Hematopoietic multipotent progenitor cell treated with erythropoietin and hydrocortisone succinate and interleukin-3 and kit ligand, for 8 days (in vitro differentiated cells): ENCODE measurements around the gene TMEM131.
"Not testable (repeated sequence)": the region's sequence is repeated elsewhere in the genome, so short reads cannot be mapped to it uniquely, and the experiment has no call there.

Source experiments
- DNase-seq: peaks from one replicate; pipeline ENCODE4 v3.0.0-alpha.2; 2015

TMEM131 gene

GRCh38 chr2:97848306-97848705 is 147.4 kb downstream of the TMEM131 start:
- no peak for DNase-seq

- DNase-seq, result not testable (repeated sequence)
Measured at GRCh38 chr2:97846716-97847115, 149.0 kb downstream of the TMEM131 start.

GRCh38 chr2:97845818-97846217 is 149.9 kb downstream of the TMEM131 start:
- no peak for DNase-seq

- DNase-seq, result no peak
Measured at GRCh38 chr2:97845133-97845532, 150.6 kb downstream of the TMEM131 start.

GRCh38 chr2:97844311-97844859 is 151.4 kb downstream of the TMEM131 start:
- DNase-seq, result peak; percentile 28

GRCh38 chr2:97840198-97840597 is 155.6 kb downstream of the TMEM131 start:
- no peak for DNase-seq

- DNase-seq, result no peak
Measured at GRCh38 chr2:97834610-97835009, 161.1 kb downstream of the TMEM131 start.

GRCh38 chr2:97831121-97831520 is 164.6 kb downstream of the TMEM131 start:
- DNase-seq, result no peak

GRCh38 chr2:97829255-97829654 is 166.5 kb downstream of the TMEM131 start:
- not testable (repeated sequence) for DNase-seq

- not testable (repeated sequence) for DNase-seq
Measured at GRCh38 chr2:97827013-97827412, 168.7 kb downstream of the TMEM131 start.

GRCh38 chr2:97826266-97826847 is 169.4 kb downstream of the TMEM131 start:
- peak; percentile 45 for DNase-seq

GRCh38 chr2:97824011-97824410 is 171.7 kb downstream of the TMEM131 start:
- not testable (repeated sequence) for DNase-seq

- not testable (repeated sequence) for DNase-seq
Measured at GRCh38 chr2:97821862-97822261, 173.9 kb downstream of the TMEM131 start.

- no peak for DNase-seq
Measured at GRCh38 chr2:97819754-97820153, 176.0 kb downstream of the TMEM131 start.

GRCh38 chr2:97816411-97816810 is 179.3 kb downstream of the TMEM131 start:
- DNase-seq, result no peak

GRCh38 chr2:97812931-97813330 is 182.8 kb downstream of the TMEM131 start:
- DNase-seq, result no peak

- DNase-seq, result no peak
Measured at GRCh38 chr2:97808816-97809215, 186.9 kb downstream of the TMEM131 start.

- DNase-seq, result peak; percentile 75
Measured at GRCh38 chr2:97806738-97807618, 188.8 kb downstream of the TMEM131 start.

- no peak for DNase-seq
Measured at GRCh38 chr2:97805776-97806175, 190.0 kb downstream of the TMEM131 start.

- DNase-seq, result no peak
Measured at GRCh38 chr2:97801028-97801427, 194.7 kb downstream of the TMEM131 start.

GRCh38 chr2:97798416-97798815 is 197.3 kb downstream of the TMEM131 start:
- DNase-seq, result no peak

GRCh38 chr2:97797355-97797754 is 198.4 kb downstream of the TMEM131 start:
- DNase-seq, result no peak

- DNase-seq, result no peak
Measured at GRCh38 chr2:97796465-97797126, 199.2 kb downstream of the TMEM131 start.
